Measurements from ENCODE around the gene FOSB.

DNA sequence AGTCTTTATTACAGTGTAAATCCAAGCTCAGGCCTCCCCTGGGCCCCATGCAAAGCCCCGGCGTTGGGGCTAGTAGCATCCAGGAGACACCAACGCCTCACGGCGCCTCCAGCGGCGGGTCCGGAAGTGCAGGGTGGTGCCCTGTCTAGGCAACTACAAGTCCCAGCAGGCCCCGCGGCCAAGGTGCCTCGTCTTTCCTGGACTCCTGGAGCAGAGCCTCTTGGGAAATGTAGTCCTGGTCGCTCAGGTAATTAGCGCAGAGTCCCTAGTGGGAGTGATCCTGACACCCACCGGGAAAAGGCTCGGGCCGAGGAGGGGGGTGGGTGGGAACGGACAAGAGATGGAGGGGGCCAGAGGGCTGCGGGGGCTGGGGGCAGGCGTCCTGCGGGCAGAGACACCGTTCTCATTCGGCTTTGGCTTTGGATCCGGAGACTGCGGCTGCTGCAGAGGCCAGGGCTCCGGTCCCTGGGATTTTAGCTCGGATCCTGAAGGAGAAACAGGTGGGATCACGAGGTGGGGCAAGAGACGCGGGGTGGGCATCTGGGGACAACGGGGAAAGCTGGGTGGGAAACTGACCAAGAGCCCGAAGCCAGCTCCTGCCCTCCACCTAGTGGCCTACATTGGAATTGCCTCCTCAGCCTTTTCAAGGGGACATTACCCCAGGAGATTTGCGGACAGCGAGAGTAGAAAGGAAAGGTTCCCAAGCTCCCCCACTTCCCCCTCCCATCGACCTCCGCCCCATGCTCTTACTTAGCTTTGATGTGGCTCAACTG, 17.7 kb downstream of the FOSB start:
- TF ChIP-seq, protein P1, sequence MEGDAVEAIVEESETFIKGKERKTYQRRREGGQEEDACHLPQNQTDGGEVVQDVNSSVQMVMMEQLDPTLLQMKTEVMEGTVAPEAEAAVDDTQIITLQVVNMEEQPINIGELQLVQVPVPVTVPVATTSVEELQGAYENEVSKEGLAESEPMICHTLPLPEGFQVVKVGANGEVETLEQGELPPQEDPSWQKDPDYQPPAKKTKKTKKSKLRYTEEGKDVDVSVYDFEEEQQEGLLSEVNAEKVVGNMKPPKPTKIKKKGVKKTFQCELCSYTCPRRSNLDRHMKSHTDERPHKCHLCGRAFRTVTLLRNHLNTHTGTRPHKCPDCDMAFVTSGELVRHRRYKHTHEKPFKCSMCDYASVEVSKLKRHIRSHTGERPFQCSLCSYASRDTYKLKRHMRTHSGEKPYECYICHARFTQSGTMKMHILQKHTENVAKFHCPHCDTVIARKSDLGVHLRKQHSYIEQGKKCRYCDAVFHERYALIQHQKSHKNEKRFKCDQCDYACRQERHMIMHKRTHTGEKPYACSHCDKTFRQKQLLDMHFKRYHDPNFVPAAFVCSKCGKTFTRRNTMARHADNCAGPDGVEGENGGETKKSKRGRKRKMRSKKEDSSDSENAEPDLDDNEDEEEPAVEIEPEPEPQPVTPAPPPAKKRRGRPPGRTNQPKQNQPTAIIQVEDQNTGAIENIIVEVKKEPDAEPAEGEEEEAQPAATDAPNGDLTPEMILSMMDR (IDR thresholded peaks at IDR 0.05) = peak; percentile 90
- TF ChIP-seq ZNF263 (CRISPR knock-in tag; IDR thresholded peaks at IDR 0.05; ENCODE audit: low read depth) (no peak), MAX (CRISPR knock-in tag; IDR thresholded peaks at IDR 0.05) (no peak), ZNF121 (CRISPR knock-in tag; IDR thresholded peaks at IDR 0.05) (no peak), CREM (CRISPR knock-in tag; IDR thresholded peaks at IDR 0.05) (no peak), CREB1 (CRISPR knock-in tag; IDR thresholded peaks at IDR 0.05) (no peak), FOXK1 (CRISPR knock-in tag; IDR thresholded peaks at IDR 0.05) (0 out of 2 replicates have a peak, but pooled peaks have one; percentile 41), ETV6 (CRISPR knock-in tag; IDR thresholded peaks at IDR 0.05) (no peak), MXD4 (CRISPR knock-in tag; IDR thresholded peaks at IDR 0.05; ENCODE audit: borderline replicate concordance) (no peak), NR1H2 (CRISPR knock-in tag; IDR thresholded peaks at IDR 0.05) (no peak), PRDM15 (CRISPR knock-in tag; IDR thresholded peaks at IDR 0.05) (no peak), MYBL2 (CRISPR knock-in tag; IDR thresholded peaks at IDR 0.05) (no peak)
- TF ChIP-seq, protein P2, sequence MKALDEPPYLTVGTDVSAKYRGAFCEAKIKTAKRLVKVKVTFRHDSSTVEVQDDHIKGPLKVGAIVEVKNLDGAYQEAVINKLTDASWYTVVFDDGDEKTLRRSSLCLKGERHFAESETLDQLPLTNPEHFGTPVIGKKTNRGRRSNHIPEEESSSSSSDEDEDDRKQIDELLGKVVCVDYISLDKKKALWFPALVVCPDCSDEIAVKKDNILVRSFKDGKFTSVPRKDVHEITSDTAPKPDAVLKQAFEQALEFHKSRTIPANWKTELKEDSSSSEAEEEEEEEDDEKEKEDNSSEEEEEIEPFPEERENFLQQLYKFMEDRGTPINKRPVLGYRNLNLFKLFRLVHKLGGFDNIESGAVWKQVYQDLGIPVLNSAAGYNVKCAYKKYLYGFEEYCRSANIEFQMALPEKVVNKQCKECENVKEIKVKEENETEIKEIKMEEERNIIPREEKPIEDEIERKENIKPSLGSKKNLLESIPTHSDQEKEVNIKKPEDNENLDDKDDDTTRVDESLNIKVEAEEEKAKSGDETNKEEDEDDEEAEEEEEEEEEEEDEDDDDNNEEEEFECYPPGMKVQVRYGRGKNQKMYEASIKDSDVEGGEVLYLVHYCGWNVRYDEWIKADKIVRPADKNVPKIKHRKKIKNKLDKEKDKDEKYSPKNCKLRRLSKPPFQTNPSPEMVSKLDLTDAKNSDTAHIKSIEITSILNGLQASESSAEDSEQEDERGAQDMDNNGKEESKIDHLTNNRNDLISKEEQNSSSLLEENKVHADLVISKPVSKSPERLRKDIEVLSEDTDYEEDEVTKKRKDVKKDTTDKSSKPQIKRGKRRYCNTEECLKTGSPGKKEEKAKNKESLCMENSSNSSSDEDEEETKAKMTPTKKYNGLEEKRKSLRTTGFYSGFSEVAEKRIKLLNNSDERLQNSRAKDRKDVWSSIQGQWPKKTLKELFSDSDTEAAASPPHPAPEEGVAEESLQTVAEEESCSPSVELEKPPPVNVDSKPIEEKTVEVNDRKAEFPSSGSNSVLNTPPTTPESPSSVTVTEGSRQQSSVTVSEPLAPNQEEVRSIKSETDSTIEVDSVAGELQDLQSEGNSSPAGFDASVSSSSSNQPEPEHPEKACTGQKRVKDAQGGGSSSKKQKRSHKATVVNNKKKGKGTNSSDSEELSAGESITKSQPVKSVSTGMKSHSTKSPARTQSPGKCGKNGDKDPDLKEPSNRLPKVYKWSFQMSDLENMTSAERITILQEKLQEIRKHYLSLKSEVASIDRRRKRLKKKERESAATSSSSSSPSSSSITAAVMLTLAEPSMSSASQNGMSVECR (CRISPR knock-in tag; IDR thresholded peaks at IDR 0.05; ENCODE audit: borderline replicate concordance) = no peak
